HG03097 (cell line): ENCODE measurements around the gene NECTIN1.

Experiments
- ATAC-seq: cut with Tn5 transposase; IDR thresholded peaks from one replicate; pipeline ENCODE4 v1.9.1; 2021; ENCODE audit not compliant: unreplicated experiment, low FRiP score

Gene NECTIN1

GRCh38 chr11:119714189-119714588 lies 14.8 kb downstream of the NECTIN1 start:
- no peak for ATAC-seq

GRCh38 chr11:119713359-119714040 lies 15.5 kb downstream of the NECTIN1 start:
- ATAC-seq = no peak

GRCh38 chr11:119712459-119713358 lies 16.3 kb downstream of the NECTIN1 start:
- ATAC-seq = no peak

- ATAC-seq = no peak
Measured at GRCh38 chr11:119712006-119712405, 17.0 kb downstream of the NECTIN1 start.

GRCh38 chr11:119711476-119711875 lies 17.5 kb downstream of the NECTIN1 start:
- no peak for ATAC-seq

GRCh38 chr11:119710417-119710816 lies 18.6 kb downstream of the NECTIN1 start:
- no peak for ATAC-seq

GRCh38 chr11:119709638-119710346 lies 19.2 kb downstream of the NECTIN1 start:
- ATAC-seq = no peak

- no peak for ATAC-seq
Measured at GRCh38 chr11:119709171-119709570, 19.8 kb downstream of the NECTIN1 start.

GRCh38 chr11:119708384-119708783 lies 20.6 kb downstream of the NECTIN1 start:
- ATAC-seq = no peak

- no peak for ATAC-seq
Measured at GRCh38 chr11:119706887-119707286, 22.1 kb downstream of the NECTIN1 start.

- no peak for ATAC-seq
Measured at GRCh38 chr11:119706029-119706428, 23.0 kb downstream of the NECTIN1 start.

GRCh38 chr11:119705362-119705761 lies 23.6 kb downstream of the NECTIN1 start:
- ATAC-seq = no peak

- ATAC-seq = no peak
Measured at GRCh38 chr11:119704849-119705248, 24.2 kb downstream of the NECTIN1 start.

- no peak for ATAC-seq
Measured at GRCh38 chr11:119701591-119702549, 27.1 kb downstream of the NECTIN1 start.

GRCh38 chr11:119700536-119701346 lies 28.3 kb downstream of the NECTIN1 start:
- ATAC-seq = no peak

- no peak for ATAC-seq
Measured at GRCh38 chr11:119700030-119700429, 29.0 kb downstream of the NECTIN1 start.

- no peak for ATAC-seq
Measured at GRCh38 chr11:119699227-119699626, 29.8 kb downstream of the NECTIN1 start.

- no peak for ATAC-seq
Measured at GRCh38 chr11:119697882-119698281, 31.1 kb downstream of the NECTIN1 start.

- no peak for ATAC-seq
Measured at GRCh38 chr11:119697445-119697844, 31.6 kb downstream of the NECTIN1 start.
